SK-N-SH (cell line): ENCODE data around the gene PKNOX2. TPM values are rescaled to one million over a fixed set of nuclear protein-coding genes. Genes with fewer than 3 reads are reported as not detected.

ENCODE experiments used
- CTCF ChIA-PET: fragments of 300-600, 350-600 bp; formaldehyde crosslinking; extraction: SDS; loops from one replicate; lab custom pipeline; 2021; lab: Yijun Ruan, JAX
- POLR2A ChIA-PET: fragments of 350-600 bp; sonication (Branson Sonifier 250); formaldehyde crosslinking; extraction: SDS; loops from one replicate; lab custom pipeline; 2020; ENCODE audit warnings: antibody characterized with exemption, inconsistent platforms; lab: Yijun Ruan, JAX
- DNase-seq: peaks from one replicate; pipeline ENCODE4 v3.0.0; 2012
- H2AFZ ChIP-seq: fragments of 200-600 bp; sonication (generic); 2 replicates; pipeline ENCODE4 v1.8.1; 2016; ENCODE audit warnings: antibody characterized with exemption, mild to moderate bottlenecking, low read depth
- H3F3A ChIP-seq: fragments of 200-600 bp; sonication (generic); replicated peaks from 2 replicates; pipeline ENCODE3; 2016; ENCODE audit warnings: antibody characterized with exemption, mild to moderate bottlenecking; ENCODE audit not compliant: insufficient read depth
- H3K27ac ChIP-seq, 2 experiments: fragments of 200-500 bp in 1 of 2; fragments of 200-600 bp in 1 of 2; sonication (Bioruptor generic) in 1 of 2; sonication (generic), shearing (Covaris generic) in 1 of 2; 2 replicates each; pipeline versions ENCODE4 v1.5.1 to v1.6.1; 2014 to 2016; ENCODE audit warnings: low read depth in 2 of 2, inconsistent platforms in 1 of 2, low read length in 1 of 2, mild to moderate bottlenecking in 1 of 2, mixed read lengths in 1 of 2
- H3K27me3 ChIP-seq: fragments of 200-600 bp; sonication (generic), shearing (Covaris generic); 2 replicates; pipeline ENCODE4 v1.6.1; 2016; ENCODE audit warnings: mixed run types; ENCODE audit not compliant: insufficient read depth
- H3K36me3 ChIP-seq, 2 experiments: fragments of 200-500 bp in 1 of 2; fragments of 200-600 bp in 1 of 2; sonication (Bioruptor generic) in 1 of 2; sonication (generic) in 1 of 2; replicated peaks in 1 of 2; 2 replicates each; pipeline versions ENCODE3 to v1.5.1; 2014 to 2016; ENCODE audit warnings: low read length in 1 of 2, mild to moderate bottlenecking in 1 of 2; ENCODE audit not compliant: insufficient read depth in 2 of 2, control insufficient read depth in 1 of 2
- H3K4me1 ChIP-seq, 2 experiments: fragments of 200-500 bp in 1 of 2; fragments of 200-600 bp in 1 of 2; sonication (Bioruptor generic) in 1 of 2; sonication (generic), shearing (Covaris generic) in 1 of 2; 2 replicates each; pipeline versions ENCODE4 v1.5.1 to v1.6.1; 2014 to 2016; ENCODE audit warnings: low read depth in 1 of 2, low read length in 1 of 2, mixed run types in 1 of 2; ENCODE audit not compliant: insufficient read depth in 2 of 2, control insufficient read depth in 1 of 2
- H3K4me2 ChIP-seq: fragments of 200-600 bp; sonication (generic), shearing (Covaris generic); 2 replicates; pipeline ENCODE4 v1.6.1; 2017; ENCODE audit warnings: mixed run types
- H3K4me3 ChIP-seq, 2 experiments: fragments of 200-500 bp in 1 of 2; fragments of 200-600 bp in 1 of 2; sonication (Bioruptor generic) in 1 of 2; sonication (generic), shearing (Covaris generic) in 1 of 2; 2 replicates each; pipeline versions ENCODE4 v1.5.1 to v1.8.1; 2014 to 2016; ENCODE audit warnings: low read depth in 2 of 2, inconsistent platforms in 1 of 2, low read length in 1 of 2, mild to moderate bottlenecking in 1 of 2, mixed read lengths in 1 of 2, moderate library complexity in 1 of 2
- H3K79me2 ChIP-seq: fragments of 200-600 bp; sonication (generic); 2 replicates; pipeline ENCODE4 v1.8.1; 2017; ENCODE audit warnings: mild to moderate bottlenecking; ENCODE audit not compliant: insufficient read depth
- H3K9ac ChIP-seq: fragments of 200-600 bp; sonication (generic); 2 replicates; pipeline ENCODE4 v1.6.1; 2017; ENCODE audit warnings: mixed run types
- H3K9me2 ChIP-seq: fragments of 200-600 bp; sonication (generic); 2 replicates; pipeline ENCODE4 v1.6.1; 2017; ENCODE audit warnings: mixed run types
- H3K9me3 ChIP-seq: fragments of 200-600 bp; sonication (generic); 2 replicates; pipeline ENCODE4 v1.6.1; 2017; ENCODE audit warnings: mixed run types, mild to moderate bottlenecking, moderate library complexity
- H4K20me1 ChIP-seq: fragments of 200-600 bp; sonication (generic); 2 replicates; pipeline ENCODE4 v1.6.1; 2017; ENCODE audit warnings: mild to moderate bottlenecking, mixed run types; ENCODE audit not compliant: insufficient read depth
- CTCF ChIP-seq: fragments of 200-600 bp; sonication (generic); IDR thresholded peaks from 2 replicates; pipeline ENCODE4 v1.6.1; 2017; ENCODE audit warnings: antibody characterized with exemption, mild to moderate bottlenecking, moderate library complexity
- EP300 ChIP-seq, 2 experiments: IDR thresholded peaks; 2 replicates each; pipeline versions ENCODE4 v1.4.0 to v1.6.1; 2012; ENCODE audit warnings: borderline replicate concordance in 1 of 2, low read depth in 1 of 2, low read length in 1 of 2
- FOSL2 ChIP-seq: IDR thresholded peaks from 2 replicates; pipeline ENCODE4 v1.4.0; 2012; ENCODE audit warnings: low read depth, mild to moderate bottlenecking, moderate library complexity, borderline replicate concordance
- FOXJ3 ChIP-seq: sonication (generic); formaldehyde crosslinking; IDR thresholded peaks from 2 replicates; pipeline ENCODE4 v1.5.1; 2020; ENCODE audit warnings: mild to moderate bottlenecking, missing genetic modification reagents
- GABPA ChIP-seq: IDR thresholded peaks from 2 replicates; pipeline ENCODE4 v1.4.0; 2012; ENCODE audit warnings: low read depth, mild to moderate bottlenecking
- GATA2 ChIP-seq: sonication (generic); formaldehyde crosslinking; IDR thresholded peaks from 2 replicates; pipeline ENCODE4 v1.5.0; 2020; ENCODE audit warnings: mild to moderate bottlenecking, missing genetic modification reagents
- IRF3 ChIP-seq: fragments of 150-350 bp; IDR thresholded peaks from 2 replicates; pipeline ENCODE4 v1.6.1; 2016; ENCODE audit warnings: mild to moderate bottlenecking, low read depth, low read length
- JUND ChIP-seq: IDR thresholded peaks from 2 replicates; pipeline ENCODE4 v1.4.0; 2012
- MAX ChIP-seq: IDR thresholded peaks from 2 replicates; pipeline ENCODE4 v1.4.0; 2012; ENCODE audit warnings: low read depth
- POLR2AphosphoS5 ChIP-seq: IDR thresholded peaks from 2 replicates; pipeline ENCODE4 v1.6.1; 2012; ENCODE audit warnings: low read depth, low read length
- RFX5 ChIP-seq: IDR thresholded peaks from 2 replicates; pipeline ENCODE4 v1.6.1; 2012; ENCODE audit warnings: mild to moderate bottlenecking, improper control_type of control experiment, low read length
- SIN3A ChIP-seq: IDR thresholded peaks from 2 replicates; pipeline ENCODE4 v1.6.1; 2012; ENCODE audit warnings: low read depth, mild to moderate bottlenecking, low read length, moderate library complexity, borderline replicate concordance
- TAF1 ChIP-seq: IDR thresholded peaks from 2 replicates; pipeline ENCODE4 v1.6.1; 2012; ENCODE audit warnings: low read depth, mild to moderate bottlenecking, low read length, moderate library complexity, borderline replicate concordance
- TEAD4 ChIP-seq: IDR thresholded peaks from 2 replicates; pipeline ENCODE4 v1.4.0; 2012; ENCODE audit warnings: mild to moderate bottlenecking, borderline replicate concordance; ENCODE audit not compliant: insufficient read depth
- whole genome bisulfite sequencing: methylation state at CpG from one replicate; pipeline ENCODE4 v1.1.6; 2017; ENCODE audit warnings: low lambda C conversion rate; 5-methylcytosine and 5-hydroxymethylcytosine counted together
- polyA plus RNA-seq, 3 experiments: library from polyadenylated mRNA; depleted of rRNA; stranded (reverse); fragments of >200 nt; gene quantifications; 2 replicates each; pipeline ENCODE4 v1.2.3, GENCODE V29; 2012
- TF ChIP-seq, protein P1 (sequence below): IDR thresholded peaks from 2 replicates; pipeline ENCODE4 v1.4.0; 2012; ENCODE audit warnings: low read depth, borderline replicate concordance
- TF ChIP-seq, protein P2 (sequence below): IDR thresholded peaks from 2 replicates; pipeline ENCODE4 v1.6.1; 2012; ENCODE audit warnings: mild to moderate bottlenecking, low read depth, low read length, moderate library complexity

The PKNOX2 gene
- polyA plus RNA-seq, 1 of the 3 experiments (the other 2 are of a cell fraction), result 0.02 TPM

DNA sequence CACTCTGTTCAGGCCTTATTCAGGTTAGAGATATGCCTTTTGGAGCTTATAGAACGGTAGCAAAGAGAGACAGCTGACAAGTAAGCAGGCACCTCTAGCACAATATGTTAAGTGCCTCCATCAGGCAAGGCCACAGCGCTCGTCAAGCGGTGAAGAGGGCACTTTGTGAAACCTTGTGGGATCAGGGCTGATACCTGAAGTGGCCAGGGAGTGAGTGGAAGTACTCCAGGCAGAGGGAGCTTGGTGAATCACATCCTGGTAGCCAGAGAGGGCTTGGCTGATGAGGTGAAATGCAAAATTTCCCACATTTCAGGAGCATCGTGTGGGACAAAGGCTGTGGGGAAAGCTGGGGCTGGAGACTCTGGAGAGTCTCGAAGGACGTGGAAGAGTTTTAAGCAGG is 87.4 kb downstream of the PKNOX2 start:
- no peaks in the 10 kb centered on the region for H3K4me1 ChIP-seq
- POLR2A ChIA-PET, result interaction anchor here (0.5 kb wide), 1 partner anchor 13 kb away, joined by 3 read pairs; no protein-coding TSS in a partner anchor
- CTCF ChIA-PET, result interaction anchor here (1.6 kb wide), 2 partner anchors 9 to 22 kb away, joined by 4 to 5 read pairs; no protein-coding TSS in a partner anchor
- no peaks in the 10 kb centered on the region for H4K20me1 ChIP-seq
- no peak overlapping the region for H3K4me3 ChIP-seq
- no peaks in the 10 kb centered on the region; the same call in 1 of the 2 replicates for H3K27me3 ChIP-seq
- no peak overlapping the region for H3K4me2 ChIP-seq
- TF ChIP-seq SIN3A, result no peak
- no peak for TF ChIP-seq TAF1
- no peak for TF ChIP-seq FOXJ3 (CRISPR knock-in tag)
- TF ChIP-seq RFX5, result no peak
- TF ChIP-seq EP300 (IDR thresholded peaks at IDR 0.05; ENCODE audit: borderline replicate concordance in 1 of 2, low read depth in 1 of 2, low read length in 1 of 2), result no peak
- TF ChIP-seq TEAD4, result no peak
- no peak for TF ChIP-seq IRF3
- no peak for TF ChIP-seq MAX
- no peak for TF ChIP-seq JUND
- TF ChIP-seq, protein P1, sequence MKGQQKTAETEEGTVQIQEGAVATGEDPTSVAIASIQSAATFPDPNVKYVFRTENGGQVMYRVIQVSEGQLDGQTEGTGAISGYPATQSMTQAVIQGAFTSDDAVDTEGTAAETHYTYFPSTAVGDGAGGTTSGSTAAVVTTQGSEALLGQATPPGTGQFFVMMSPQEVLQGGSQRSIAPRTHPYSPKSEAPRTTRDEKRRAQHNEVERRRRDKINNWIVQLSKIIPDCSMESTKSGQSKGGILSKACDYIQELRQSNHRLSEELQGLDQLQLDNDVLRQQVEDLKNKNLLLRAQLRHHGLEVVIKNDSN, result no peak
- TF ChIP-seq CTCF, result no peak
- TF ChIP-seq GABPA, result no peak
- 54% methylated on average over 7 of the region's 7 CpGs for WGBS
- H3K9me3 ChIP-seq, result no peaks in the 10 kb centered on the region
- no peaks in the 10 kb centered on the region for H3K9me2 ChIP-seq
- H3K79me2 ChIP-seq, result no peaks in the 10 kb centered on the region
- no peak overlapping the region for H3K27ac ChIP-seq
- no peak overlapping the region for H3K9ac ChIP-seq
- DNase-seq, result no peak
- H2AFZ ChIP-seq, result no peak overlapping the region
- H3K36me3 ChIP-seq, result no peaks in the 10 kb centered on the region
- no peaks in the 10 kb centered on the region for H3F3A ChIP-seq

DNA sequence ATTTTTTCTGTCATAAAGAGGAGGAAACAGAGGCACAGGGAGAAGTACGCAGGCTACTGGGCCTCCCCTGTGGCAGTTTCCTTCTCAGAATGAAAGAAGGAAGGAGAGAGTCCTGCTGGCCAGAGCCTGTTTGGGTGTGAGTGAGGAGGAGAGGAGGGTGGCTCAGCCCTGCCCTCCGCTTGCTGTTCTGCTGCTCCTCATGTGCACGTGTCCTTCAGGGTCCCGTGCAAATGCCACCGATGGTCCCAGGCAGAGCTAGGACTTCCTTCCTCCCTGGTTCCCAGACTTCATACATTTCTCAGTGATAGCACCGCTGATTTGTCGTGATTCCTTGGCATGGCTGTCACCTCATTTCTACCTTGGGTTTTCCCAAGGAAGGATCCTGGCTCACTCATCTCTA is 88.7 kb downstream of the PKNOX2 start:
- no peak overlapping the region for H3K27ac ChIP-seq
- H3F3A ChIP-seq, result no peaks in the 10 kb centered on the region
- H3K9me3 ChIP-seq, result no peaks in the 10 kb centered on the region
- no peaks in the 10 kb centered on the region for H4K20me1 ChIP-seq
- H3K4me1 ChIP-seq, result no peaks in the 10 kb centered on the region
- H3K4me2 ChIP-seq, result no peak overlapping the region
- H3K4me3 ChIP-seq, result no peak overlapping the region
- 69% methylated on average over 2 of the region's 7 CpGs for WGBS
- DNase-seq, result no peak
- CTCF ChIA-PET, result no interaction called here
- no peaks in the 10 kb centered on the region for H3K36me3 ChIP-seq
- no peak overlapping the region for H2AFZ ChIP-seq
- no peaks in the 10 kb centered on the region; the same call in 1 of the 2 replicates for H3K27me3 ChIP-seq
- TF ChIP-seq GABPA (no peak), POLR2AphosphoS5 (no peak), IRF3 (no peak), JUND (no peak), GATA2 (CRISPR knock-in tag) (no peak), FOSL2 (no peak)
- TF ChIP-seq, protein P2, sequence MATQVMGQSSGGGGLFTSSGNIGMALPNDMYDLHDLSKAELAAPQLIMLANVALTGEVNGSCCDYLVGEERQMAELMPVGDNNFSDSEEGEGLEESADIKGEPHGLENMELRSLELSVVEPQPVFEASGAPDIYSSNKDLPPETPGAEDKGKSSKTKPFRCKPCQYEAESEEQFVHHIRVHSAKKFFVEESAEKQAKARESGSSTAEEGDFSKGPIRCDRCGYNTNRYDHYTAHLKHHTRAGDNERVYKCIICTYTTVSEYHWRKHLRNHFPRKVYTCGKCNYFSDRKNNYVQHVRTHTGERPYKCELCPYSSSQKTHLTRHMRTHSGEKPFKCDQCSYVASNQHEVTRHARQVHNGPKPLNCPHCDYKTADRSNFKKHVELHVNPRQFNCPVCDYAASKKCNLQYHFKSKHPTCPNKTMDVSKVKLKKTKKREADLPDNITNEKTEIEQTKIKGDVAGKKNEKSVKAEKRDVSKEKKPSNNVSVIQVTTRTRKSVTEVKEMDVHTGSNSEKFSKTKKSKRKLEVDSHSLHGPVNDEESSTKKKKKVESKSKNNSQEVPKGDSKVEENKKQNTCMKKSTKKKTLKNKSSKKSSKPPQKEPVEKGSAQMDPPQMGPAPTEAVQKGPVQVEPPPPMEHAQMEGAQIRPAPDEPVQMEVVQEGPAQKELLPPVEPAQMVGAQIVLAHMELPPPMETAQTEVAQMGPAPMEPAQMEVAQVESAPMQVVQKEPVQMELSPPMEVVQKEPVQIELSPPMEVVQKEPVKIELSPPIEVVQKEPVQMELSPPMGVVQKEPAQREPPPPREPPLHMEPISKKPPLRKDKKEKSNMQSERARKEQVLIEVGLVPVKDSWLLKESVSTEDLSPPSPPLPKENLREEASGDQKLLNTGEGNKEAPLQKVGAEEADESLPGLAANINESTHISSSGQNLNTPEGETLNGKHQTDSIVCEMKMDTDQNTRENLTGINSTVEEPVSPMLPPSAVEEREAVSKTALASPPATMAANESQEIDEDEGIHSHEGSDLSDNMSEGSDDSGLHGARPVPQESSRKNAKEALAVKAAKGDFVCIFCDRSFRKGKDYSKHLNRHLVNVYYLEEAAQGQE, result no peak
- no peaks in the 10 kb centered on the region for H3K79me2 ChIP-seq
- POLR2A ChIA-PET, result no interaction called here
- H3K9me2 ChIP-seq, result no peaks in the 10 kb centered on the region
- no peak overlapping the region for H3K9ac ChIP-seq
